ENCODE data around the gene ERMN. TPM values are rescaled to one million over a fixed set of nuclear protein-coding genes. Genes with fewer than 3 reads are reported as not detected.
"Not testable (repeated sequence)": the region's sequence is repeated elsewhere in the genome, so short reads cannot be mapped to it uniquely, and the experiment has no call there.

Gene ERMN
- total RNA-seq, 1 experiment from 2014 or later, result not detected

DNA sequence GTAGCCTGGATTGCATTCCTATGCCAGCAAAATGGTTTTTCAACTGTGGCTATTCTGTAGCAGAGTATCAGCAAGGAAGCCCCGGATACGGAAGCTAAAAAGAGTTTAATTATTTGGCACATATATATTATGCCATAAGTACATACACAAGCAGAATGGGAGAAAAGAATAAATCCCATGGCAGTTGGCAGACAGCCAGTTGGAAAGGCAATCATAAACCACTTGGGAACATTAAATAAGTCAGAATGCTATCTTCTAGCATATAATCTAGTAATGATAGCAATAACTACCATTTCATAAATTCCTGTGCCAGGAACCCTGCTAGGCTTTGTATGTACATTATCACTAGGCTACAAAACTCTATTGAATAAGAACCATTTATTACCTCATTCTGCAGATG, 42.2 kb downstream of the ERMN start:
- CTCF ChIA-PET, result no interaction called here
- no peak overlapping the region for H3K4me3 ChIP-seq (ENCODE audit: low read depth in 2 of 2, low read length in 2 of 2)
- no peaks in the 10 kb centered on the region for H3K9me3 ChIP-seq (ENCODE audit: control insufficient read depth, insufficient read depth, low read depth, low read length)
- H3K27ac ChIP-seq (ENCODE audit: low read length), result no peak overlapping the region
- DNase-seq (ENCODE audit: low read depth, low spot score) (no peak), ATAC-seq (no peak)
- H3K27me3 ChIP-seq (ENCODE audit: control insufficient read depth, insufficient read depth, low read length), result no peaks in the 10 kb centered on the region
- TF ChIP-seq TCF7L2 (IDR thresholded peaks at IDR 0.05; ENCODE audit: low read depth, low read length) (no peak), REST (IDR thresholded peaks at IDR 0.05; ENCODE audit: insufficient read depth in 1 of 2, low read depth in 2 of 2, low read length in 1 of 2) (no peak), POLR2AphosphoS5 (IDR thresholded peaks at IDR 0.05; ENCODE audit: low read depth, low read length) (no peak), CTCF (IDR thresholded peaks at IDR 0.05) (no peak), SIN3A (IDR thresholded peaks at IDR 0.05; ENCODE audit: borderline replicate concordance, insufficient read depth, low read depth, low read length) (no peak)
- H3K4me1 ChIP-seq (ENCODE audit: control insufficient read depth, insufficient read depth, low read length), result no peaks in the 10 kb centered on the region
- intact Hi-C loops (cut with micrococcal nuclease; ENCODE audit: unreplicated experiment), result no loop called here
- no TSS peak for BruUV-seq (replicated peaks)
- in situ Hi-C loops (cut with HindIII; ENCODE audit: low pct_unique_long_range_greater_than_20kb, low sequenced_read_pairs), result no loop called here
- no peaks in the 10 kb centered on the region for H3K36me3 ChIP-seq (ENCODE audit: control insufficient read depth, insufficient read depth, low read length)
- POLR2A ChIA-PET, result no interaction called here

DNA sequence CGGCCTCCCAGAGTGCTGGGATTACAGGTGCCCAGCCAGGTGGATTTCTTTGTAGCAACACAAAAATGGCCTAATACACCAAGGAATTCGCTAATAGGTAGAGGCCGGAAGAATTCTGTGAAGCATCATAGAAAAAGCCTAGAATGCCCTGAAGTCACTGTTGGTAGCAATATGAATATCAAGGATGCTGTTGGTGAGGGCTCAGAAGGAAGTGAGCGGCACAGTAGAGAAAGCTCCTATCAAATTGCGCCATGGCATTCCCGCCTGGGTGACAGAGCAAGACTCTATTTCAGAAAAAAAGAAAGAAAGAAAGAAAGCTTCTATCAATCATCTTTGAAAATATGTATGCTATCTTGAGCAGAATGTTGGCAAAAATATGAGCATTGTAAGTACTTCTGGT, 44.3 kb downstream of the ERMN start:
- ChIA-PET CTCF (no interaction called here), POLR2A (no interaction called here)
- intact Hi-C loops (cut with micrococcal nuclease; ENCODE audit: unreplicated experiment) (no loop called here), in situ Hi-C loops (cut with HindIII; ENCODE audit: low pct_unique_long_range_greater_than_20kb, low sequenced_read_pairs) (no loop called here)
- Histone ChIP-seq H3K36me3 (ENCODE audit: control insufficient read depth, insufficient read depth, low read length) (no peaks in the 10 kb centered on the region), H3K27me3 (ENCODE audit: control insufficient read depth, insufficient read depth, low read length) (no peaks in the 10 kb centered on the region), H3K4me1 (ENCODE audit: control insufficient read depth, insufficient read depth, low read length) (no peaks in the 10 kb centered on the region), H3K9me3 (ENCODE audit: control insufficient read depth, insufficient read depth, low read depth, low read length) (no peaks in the 10 kb centered on the region), H3K4me3 (ENCODE audit: low read depth in 2 of 2, low read length in 2 of 2) (no peak overlapping the region), H3K27ac (ENCODE audit: low read length) (no peak overlapping the region)
- ATAC-seq (no peak), DNase-seq (ENCODE audit: low read depth, low spot score) (no peak)
- BruUV-seq (replicated peaks), result no TSS peak
- TF ChIP-seq CTCF (IDR thresholded peaks at IDR 0.05), result no peak
- no peak for TF ChIP-seq POLR2AphosphoS5 (IDR thresholded peaks at IDR 0.05; ENCODE audit: low read depth, low read length)
- TF ChIP-seq REST (IDR thresholded peaks at IDR 0.05; ENCODE audit: insufficient read depth in 1 of 2, low read depth in 2 of 2, low read length in 1 of 2), result no peak
- no peak for TF ChIP-seq TCF7L2 (IDR thresholded peaks at IDR 0.05; ENCODE audit: low read depth, low read length)
- no peak for TF ChIP-seq SIN3A (IDR thresholded peaks at IDR 0.05; ENCODE audit: borderline replicate concordance, insufficient read depth, low read depth, low read length)

DNA sequence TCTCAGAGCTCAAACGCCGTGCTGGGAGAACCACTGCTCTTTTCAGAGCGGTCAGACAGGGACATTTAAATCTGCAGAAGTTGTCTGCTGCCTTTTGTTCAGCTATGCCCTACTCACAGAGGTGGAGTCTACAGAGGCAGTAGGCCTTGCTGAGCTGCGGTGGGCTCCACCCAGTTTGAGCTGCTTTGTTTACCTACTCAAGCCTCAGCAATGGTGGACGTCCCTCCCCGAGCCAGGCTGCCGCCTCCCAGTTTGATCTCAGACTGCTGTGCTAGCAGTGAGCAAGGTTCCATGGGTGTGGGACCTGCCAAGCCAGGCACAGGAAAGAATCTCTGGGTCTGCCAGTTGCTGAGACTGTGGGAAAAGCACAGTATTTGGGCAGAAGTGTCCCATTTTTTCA, 46.3 kb downstream of the ERMN start:
- DNase-seq (ENCODE audit: low read depth, low spot score); POLR2A ChIA-PET; ATAC-seq; H3K27ac ChIP-seq (ENCODE audit: low read length); H3K4me3 ChIP-seq (ENCODE audit: low read depth in 2 of 2, low read length in 2 of 2); in situ Hi-C loops (cut with HindIII; ENCODE audit: low pct_unique_long_range_greater_than_20kb, low sequenced_read_pairs); intact Hi-C loops (cut with micrococcal nuclease; ENCODE audit: unreplicated experiment); CTCF ChIA-PET; H3K27me3 ChIP-seq (ENCODE audit: control insufficient read depth, insufficient read depth, low read length); H3K9me3 ChIP-seq (ENCODE audit: control insufficient read depth, insufficient read depth, low read depth, low read length); H3K4me1 ChIP-seq (ENCODE audit: control insufficient read depth, insufficient read depth, low read length); H3K36me3 ChIP-seq (ENCODE audit: control insufficient read depth, insufficient read depth, low read length); BruUV-seq (replicated peaks): not testable (repeated sequence)
